GM18526 (cell line): Measurements from ENCODE around the gene ZG16.

Experiments
- POLR2A ChIP-seq: IDR thresholded peaks from 3 replicates; pipeline ENCODE4 v1.6.1; 2011; ENCODE audit not compliant: insufficient read length; ENCODE audit errors: extremely low read depth

ZG16 gene

GRCh38 chr16:29789775-29790182 is 11.7 kb downstream of the ZG16 start:
- no peak for TF ChIP-seq POLR2A

- peak; percentile 86 for TF ChIP-seq POLR2A
Observed at GRCh38 chr16:29790183-29790948, 12.3 kb downstream of the ZG16 start, which contains the start of gene KIF22. KIF22 (plus strand) TSS chr16:29790751; CDS start chr16:29790760, 9 bp downstream.

- TF ChIP-seq POLR2A, result no peak
Observed at GRCh38 chr16:29790949-29791844, 13.1 kb downstream of the ZG16 start.

GRCh38 chr16:29791845-29792807 is 14.1 kb downstream of the ZG16 start:
- no peak for TF ChIP-seq POLR2A

GRCh38 chr16:29794231-29794710 is 16.2 kb downstream of the ZG16 start:
- no peak for TF ChIP-seq POLR2A

- no peak for TF ChIP-seq POLR2A
Observed at GRCh38 chr16:29802416-29802935, 24.4 kb downstream of the ZG16 start.

- TF ChIP-seq POLR2A, result no peak
Observed at GRCh38 chr16:29804020-29804419, 26.0 kb downstream of the ZG16 start.

- TF ChIP-seq POLR2A, result no peak
Observed at GRCh38 chr16:29804455-29805231, 26.6 kb downstream of the ZG16 start.

- peak; percentile 81 for TF ChIP-seq POLR2A
Observed at GRCh38 chr16:29805232-29806098, 27.4 kb downstream of the ZG16 start.

GRCh38 chr16:29806099-29806579 is 28.1 kb downstream of the ZG16 start, which contains the start of gene MAZ:
MAZ (plus strand) TSS chr16:29806529; CDS start chr16:29806702, 173 bp downstream.
- no peak for TF ChIP-seq POLR2A

- no peak for TF ChIP-seq POLR2A
Observed at GRCh38 chr16:29806641-29807425, 28.8 kb downstream of the ZG16 start.
